GM15510 (cell line): ENCODE measurements around the gene AXL.

Experiments
- POLR2A ChIP-seq: IDR thresholded peaks from 3 replicates; pipeline ENCODE4 v1.6.1; 2011; ENCODE audit warnings: borderline replicate concordance; ENCODE audit not compliant: insufficient read length; ENCODE audit errors: extremely low read depth

The AXL gene

GRCh38 chr19:41224632-41225031 lies 5.6 kb downstream of the AXL start:
- no peak for TF ChIP-seq POLR2A

GRCh38 chr19:41225238-41226052 lies 6.4 kb downstream of the AXL start:
- no peak for TF ChIP-seq POLR2A

GRCh38 chr19:41226053-41226873 lies 7.2 kb downstream of the AXL start:
- no peak for TF ChIP-seq POLR2A

GRCh38 chr19:41226874-41227390 lies 7.9 kb downstream of the AXL start:
- no peak for TF ChIP-seq POLR2A

- TF ChIP-seq POLR2A: no peak
Measured at GRCh38 chr19:41228486-41228885, 9.5 kb downstream of the AXL start.

GRCh38 chr19:41230067-41230857 lies 11.2 kb downstream of the AXL start:
- TF ChIP-seq POLR2A: no peak

GRCh38 chr19:41232686-41233085 lies 13.7 kb downstream of the AXL start:
- TF ChIP-seq POLR2A: no peak

GRCh38 chr19:41233748-41234240 lies 14.8 kb downstream of the AXL start:
- TF ChIP-seq POLR2A: no peak

GRCh38 chr19:41234512-41235168 lies 15.6 kb downstream of the AXL start:
- no peak for TF ChIP-seq POLR2A

GRCh38 chr19:41235480-41235879 lies 16.5 kb downstream of the AXL start:
- no peak for TF ChIP-seq POLR2A

- TF ChIP-seq POLR2A: no peak
Measured at GRCh38 chr19:41238244-41238643, 19.2 kb downstream of the AXL start.

GRCh38 chr19:41239363-41239762 lies 20.3 kb downstream of the AXL start:
- TF ChIP-seq POLR2A: no peak

GRCh38 chr19:41239961-41240574 lies 21.0 kb downstream of the AXL start:
- TF ChIP-seq POLR2A: no peak

GRCh38 chr19:41241859-41242258 lies 22.8 kb downstream of the AXL start:
- TF ChIP-seq POLR2A: no peak
